ENCODE measurements around the gene NUTM2G.
"Not testable (repeated sequence)": the region's sequence is repeated elsewhere in the genome, so short reads cannot be mapped to it uniquely, and the experiment has no call there.

- TF ChIP-seq CTCF (IDR thresholded peaks at IDR 0.05); POLR2AphosphoS5 (IDR thresholded peaks at IDR 0.05; ENCODE audit: insufficient read depth in 1 of 2, low read depth in 1 of 2): not testable (repeated sequence)
Observed at GRCh38 chr9:96920803-96921202, 7.8 kb upstream of the NUTM2G start.

Data from vagina (tissue), 2 donors.